Spleen (tissue), 11 donors: ENCODE data around the gene UBR1. TPM values are rescaled to one million over a fixed set of nuclear protein-coding genes. Genes with fewer than 3 reads are reported as not detected.
A peak's percentile ranks its signal among the peaks of the same experiment; 100 is the strongest.

Source experiments
- DNase-seq: peaks from one replicate; pipeline ENCODE4 v3.0.0-alpha.2; 2020
- H3K27ac ChIP-seq, 8 donors: fragments of 200-600 bp; sonication (generic) in 7 of 8; 1 replicate in 4 of 8; 2 replicates in 4 of 8; pipeline versions ENCODE4 v1.5.0 to v1.8.0; 2016 to 2021; ENCODE audit warnings: inconsistent platforms in 4 of 8, mild to moderate bottlenecking in 4 of 8, moderate library complexity in 1 of 8
- H3K27me3 ChIP-seq, 7 donors: fragments of 200-600 bp; sonication (generic) in 6 of 7; replicated peaks in 1 of 7; 1 replicate in 4 of 7; 2 replicates in 3 of 7; pipeline versions ENCODE4 v1.5.0 to v1.8.0; 2016 to 2021; ENCODE audit warnings: inconsistent platforms in 3 of 7, mild to moderate bottlenecking in 1 of 7
- H3K36me3 ChIP-seq, 6 donors: fragments of 200-600 bp; sonication (generic) in 5 of 6; 1 replicate in 4 of 6; 2 replicates in 2 of 6; pipeline versions ENCODE4 v1.5.0 to v1.8.0; 2016 to 2021; ENCODE audit warnings: inconsistent platforms in 2 of 6
- H3K4me1 ChIP-seq, 6 donors: fragments of 200-600 bp; sonication (generic) in 5 of 6; 1 replicate in 3 of 6; 2 replicates in 3 of 6; pipeline versions ENCODE4 v1.5.0 to v1.8.0; 2016 to 2021; ENCODE audit warnings: inconsistent platforms in 3 of 6
- H3K4me3 ChIP-seq, 8 donors: fragments of 200-600 bp; sonication (generic) in 7 of 8; 1 replicate in 4 of 8; 2 replicates in 4 of 8; pipeline versions ENCODE4 v1.5.0 to v1.8.0; 2016 to 2021; ENCODE audit warnings: inconsistent platforms in 4 of 8, mild to moderate bottlenecking in 4 of 8, moderate library complexity in 2 of 8
- H3K9me3 ChIP-seq, 8 donors: fragments of 200-600 bp; sonication (generic) in 7 of 8; 1 replicate in 4 of 8; 2 replicates in 4 of 8; pipeline versions ENCODE4 v1.5.0 to v1.8.0; 2016 to 2021; ENCODE audit warnings: inconsistent platforms in 4 of 8
- CTCF ChIP-seq, 11 experiments: fragments of 200-600 bp in 7 of 11; fragments of 450-650 bp in 4 of 11; sonication (generic) in 4 of 11; IDR thresholded peaks in 8 of 11; conservative IDR thresholded peaks in 3 of 11; 1 replicate in 7 of 11; 2 replicates in 4 of 11; pipeline versions ENCODE4 v1.4.0 to v1.8.0; 2016 to 2021; ENCODE audit warnings: antibody characterized with exemption in 11 of 11, inconsistent platforms in 4 of 11, mild to moderate bottlenecking in 1 of 11
- POLR2A ChIP-seq, 3 donors: fragments of 450-650 bp; IDR thresholded peaks; one replicate each; pipeline ENCODE4 v1.5.1; 2017; ENCODE audit warnings: antibody characterized with exemption in 3 of 3, mild to moderate bottlenecking in 1 of 3
- POLR2AphosphoS5 ChIP-seq, 3 donors: sonication (generic); formaldehyde crosslinking; IDR thresholded peaks; one replicate each; pipeline ENCODE4 v1.5.1; 2017; ENCODE audit warnings: antibody characterized with exemption in 3 of 3
- WGBS, 5 donors: extraction: QIAGEN DNeasy Blood & Tissue Kit in 3 of 5; methylation state at CpG; one replicate each; pipeline versions ENCODE4 v1.1.5 to v1.1.7; 2013 to 2018; 5-methylcytosine and 5-hydroxymethylcytosine counted together
- intact Hi-C: fragments of 100-400 bp; cut with DNase I; formaldehyde crosslinking; loops from one replicate; pipeline ENCODE4 v1.15.0; 2023; ENCODE audit warnings: low total_unique reads
- polyA plus RNA-seq, 3 donors: library from polyadenylated mRNA; stranded (reverse); fragments of 200-250 nt; gene quantifications; one replicate each; pipeline ENCODE4 v1.2.1, GENCODE V29; 2013
- total RNA-seq, 7 donors: library from RNA; depleted of rRNA in 3 of 7; stranded (reverse); fragments of >200 nt in 3 of 7; fragmentation: NEBNext Ultra II Directional in 4 of 7; extraction: Animal tissue kit (Norgen Biotek cat#: 25700) in 4 of 7; gene quantifications; one replicate each; pipeline versions ENCODE4 v1.1.0 to v1.2.1, GENCODE V29; 2016 to 2021
- donor health status: healthy with polysubstance abuse.
- donor health status: DM: no; HTN: no; CAD: no; lungs with moderate emphysema.
- donor health status: DM: no; HTN: no; CAD: no.
- donor health status: Bipolar disorder and iron deficiency.
- donor health status: healthy.
- donor health status: DM: no; HTN: no; CAD: no.
- donor health status: DM: yes; HTN: yes; CAD: no.

UBR1 gene
- total and polyA plus RNA-seq, 10 donors: 4.3 to 69.2 (median 38.8) TPM

- Histone ChIP-seq H3K4me1 (peaks cover 4 to 82% (median 28%) of the 10 kb centered on the region in 6 donors), H3K27me3 (no peaks in the 10 kb centered on the region), H3K4me3 (no peak overlapping the region), H3K9me3 (no peaks in the 10 kb centered on the region), H3K27ac (no peak overlapping the region), H3K36me3 (peaks cover 0 to 64% (median 12%) of the 10 kb centered on the region in 6 donors)
- DNase-seq: no peak
- WGBS, 5 donors: 89 to 95% (median 93%) methylated on average over 8 of the region's 8 CpGs
- TF ChIP-seq POLR2A (IDR thresholded peaks at IDR 0.05) (no peak), CTCF (IDR thresholded peaks at IDR 0.05 in 8 of 11, conservative IDR thresholded peaks at IDR 0.05 in 3 of 11) (no peak), POLR2AphosphoS5 (IDR thresholded peaks at IDR 0.05) (no peak)
- intact Hi-C loops: no loop called here
Measured at GRCh38 chr15:43095708-43096347, 10.0 kb downstream of the UBR1 start.

DNA sequence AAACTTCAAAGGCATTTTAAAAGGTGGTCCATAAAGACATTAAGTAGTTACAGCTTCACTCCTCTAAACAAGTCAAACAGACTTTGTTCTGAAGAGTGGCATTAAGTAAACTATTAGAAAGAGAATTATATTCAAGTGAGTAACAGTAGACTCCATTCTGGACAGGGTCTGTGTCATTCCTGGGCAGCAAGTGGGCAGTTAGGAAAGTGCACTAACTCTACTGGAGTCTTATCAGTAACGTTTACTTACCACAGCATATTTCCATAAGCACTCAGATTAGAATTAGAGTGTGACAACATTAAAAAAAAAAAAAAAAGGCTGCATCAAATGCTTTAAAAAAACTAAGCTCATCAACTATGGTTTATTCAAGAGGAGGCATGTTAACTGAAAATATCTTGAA, 10.6 kb downstream of the UBR1 start:
- H3K4me1 ChIP-seq: peaks cover 4 to 82% (median 28%) of the 10 kb centered on the region in 6 donors
- H3K27ac ChIP-seq: no peak overlapping the region
- intact Hi-C loops: no loop called here
- no peak for DNase-seq
- H3K9me3 ChIP-seq: no peaks in the 10 kb centered on the region
- 39 to 58% (median 50%) methylated on average over 1 of the region's 1 CpG for WGBS, 5 donors
- no peak for TF ChIP-seq CTCF (IDR thresholded peaks at IDR 0.05 in 8 of 11, conservative IDR thresholded peaks at IDR 0.05 in 3 of 11)
- no peak for TF ChIP-seq POLR2A (IDR thresholded peaks at IDR 0.05)
- no peaks in the 10 kb centered on the region for H3K27me3 ChIP-seq
- H3K36me3 ChIP-seq: peaks cover 0 to 58% (median 6%) of the 10 kb centered on the region in 6 donors
- H3K4me3 ChIP-seq: no peak overlapping the region

- H3K27me3 ChIP-seq: no peaks in the 10 kb centered on the region
- intact Hi-C loops: no loop called here
- peaks cover 0 to 51% (median 3%) of the 10 kb centered on the region in 6 donors for H3K36me3 ChIP-seq
- 63 to 74% (median 70%) methylated on average over 1 of the region's 1 CpG for WGBS, 5 donors
- peaks cover 4 to 82% (median 28%) of the 10 kb centered on the region in 6 donors for H3K4me1 ChIP-seq
- no peaks in the 10 kb centered on the region for H3K9me3 ChIP-seq
- TF ChIP-seq POLR2A (IDR thresholded peaks at IDR 0.05) (no peak), POLR2AphosphoS5 (IDR thresholded peaks at IDR 0.05) (no peak), CTCF (IDR thresholded peaks at IDR 0.05 in 8 of 11, conservative IDR thresholded peaks at IDR 0.05 in 3 of 11) (no peak)
- no peak for DNase-seq
- H3K27ac ChIP-seq: no peak overlapping the region
- H3K4me3 ChIP-seq: no peak overlapping the region
Measured at GRCh38 chr15:43094416-43095030, 11.3 kb downstream of the UBR1 start.

- Histone ChIP-seq H3K4me1 (peaks cover 4 to 79% (median 28%) of the 10 kb centered on the region in 6 donors), H3K4me3 (no peak overlapping the region), H3K27me3 (no peaks in the 10 kb centered on the region), H3K9me3 (no peaks in the 10 kb centered on the region), H3K27ac (peak overlapping the region in 7 of 8 donors; percentile 18 to 65 (median 54)), H3K36me3 (peaks cover 0 to 39% (median 3%) of the 10 kb centered on the region in 6 donors)
- no peak for TF ChIP-seq POLR2A (IDR thresholded peaks at IDR 0.05)
- no peak for TF ChIP-seq POLR2AphosphoS5 (IDR thresholded peaks at IDR 0.05)
- no peak for TF ChIP-seq CTCF (IDR thresholded peaks at IDR 0.05 in 8 of 11, conservative IDR thresholded peaks at IDR 0.05 in 3 of 11)
- no peak for DNase-seq
- 70 to 85% (median 74%) methylated on average over 1 of the region's 1 CpG for WGBS, 5 donors
- intact Hi-C loops: no loop called here
Measured at GRCh38 chr15:43093026-43093425, 12.8 kb downstream of the UBR1 start.
